NCI-H2107 (cell line): ENCODE measurements around the gene TMEM161B.
"Not testable (repeated sequence)": the region's sequence is repeated elsewhere in the genome, so short reads cannot be mapped to it uniquely, and the experiment has no call there.

Source experiments
- DNase-seq: peaks from one replicate; lab custom pipeline; 2025; lab: John Stamatoyannopoulos, UW

Gene TMEM161B

GRCh38 chr5:88183255-88183654, 85.4 kb downstream of the TMEM161B start:
- DNase-seq: no peak

GRCh38 chr5:88177486-88177885, 91.2 kb downstream of the TMEM161B start:
- not testable (repeated sequence) for DNase-seq

- no peak for DNase-seq
These were observed 95.5 kb downstream of the TMEM161B start for GRCh38 chr5:88172847-88173758.

DNA sequence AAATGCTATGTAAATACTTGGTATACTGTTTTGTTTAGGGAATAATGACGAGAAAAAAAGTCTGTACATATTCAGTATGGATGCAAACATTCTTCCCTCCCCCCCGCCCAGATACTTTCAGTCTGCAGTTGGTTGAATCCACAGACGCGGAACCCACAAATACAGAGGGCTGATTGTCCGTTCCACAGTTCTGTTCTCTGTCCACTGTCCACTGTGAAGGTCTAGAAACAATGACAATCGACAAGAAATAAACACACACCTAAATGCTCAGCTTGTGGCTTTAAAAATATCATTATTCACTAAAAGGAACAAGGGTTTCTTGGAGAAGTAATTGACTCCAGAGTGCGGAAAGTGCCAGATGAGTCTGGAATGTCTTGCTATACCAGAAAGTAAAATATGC, 109.1 kb downstream of the TMEM161B start:
- no peak for DNase-seq

DNA sequence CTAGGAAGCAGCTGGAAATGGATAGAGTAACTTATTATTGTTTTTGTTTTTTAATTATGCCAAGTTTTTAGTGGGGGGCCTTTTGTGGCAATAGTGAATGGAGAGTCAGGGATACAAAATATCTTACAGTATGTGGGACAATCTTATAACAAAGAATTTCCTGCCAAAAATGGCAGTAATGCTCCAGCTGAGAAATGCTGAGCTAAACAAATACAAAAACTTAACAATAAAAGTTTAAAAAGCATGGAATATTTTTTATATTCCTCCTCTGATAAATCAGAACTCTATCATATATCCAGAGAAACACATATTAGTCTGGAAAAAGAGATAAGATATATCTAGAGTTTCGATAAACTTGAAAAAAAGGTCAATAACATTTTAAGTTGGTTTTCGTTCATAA, 110.6 kb downstream of the TMEM161B start:
- no peak for DNase-seq

GRCh38 chr5:88154891-88155290, 113.8 kb downstream of the TMEM161B start:
- DNase-seq: no peak

DNA sequence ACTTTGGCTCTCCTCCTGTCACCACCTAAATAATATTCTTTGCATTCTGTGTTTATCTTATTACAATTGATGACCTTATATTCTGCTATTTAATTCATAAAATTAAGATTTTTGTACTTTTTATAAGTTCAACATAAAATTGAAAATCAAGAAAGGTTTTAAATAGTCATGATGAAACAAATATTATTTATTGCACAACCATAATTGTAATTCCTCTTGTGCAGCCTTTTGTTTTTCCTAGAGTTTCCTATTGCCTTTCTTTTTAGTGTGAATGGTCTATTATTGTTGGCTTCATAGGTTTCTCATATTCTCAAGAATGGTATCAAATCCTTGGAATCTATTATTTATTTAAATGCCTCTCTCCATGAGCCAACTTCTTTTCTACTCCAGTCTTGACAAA, 117.9 kb downstream of the TMEM161B start:
- DNase-seq: no peak

- DNase-seq: no peak
These were observed 122.8 kb downstream of the TMEM161B start for GRCh38 chr5:88145611-88146467.

DNA sequence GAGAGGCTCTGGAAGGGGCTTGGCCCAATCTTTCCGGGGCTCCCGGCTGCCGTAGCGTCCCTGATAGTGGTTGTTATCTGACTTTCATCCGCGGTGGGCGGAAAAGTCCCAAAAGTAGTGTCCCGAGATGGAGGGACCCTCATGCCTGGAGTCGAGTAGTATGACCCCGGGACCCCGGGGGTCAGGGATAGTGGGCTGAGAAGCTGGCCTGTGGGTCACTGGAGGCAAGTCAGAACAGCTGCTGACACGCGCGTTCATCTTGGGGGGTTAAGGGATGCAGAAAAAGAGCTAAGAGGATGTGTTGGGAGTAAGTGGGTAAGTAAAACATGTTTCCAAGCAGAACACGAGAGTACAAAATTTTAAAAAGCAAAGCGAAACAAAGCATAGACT, 123.4 kb downstream of the TMEM161B start:
- no peak for DNase-seq
